GM18498 (cell line): Measurements from ENCODE around the gene DLG2.

ENCODE experiments used
- ATAC-seq: cut with Tn5 transposase; IDR thresholded peaks from one replicate; pipeline ENCODE4 v1.9.1; 2021; ENCODE audit warnings: mild to moderate bottlenecking, moderate library complexity; ENCODE audit not compliant: unreplicated experiment

DLG2 gene

GRCh38 chr11:83845797-83846196 is 1781.3 kb downstream of the DLG2 start:
- ATAC-seq = no peak

- no peak for ATAC-seq
These were observed 1786.8 kb downstream of the DLG2 start for GRCh38 chr11:83840326-83840725.

GRCh38 chr11:83836883-83837654 is 1790.1 kb downstream of the DLG2 start:
- peak; percentile 87 for ATAC-seq

- no peak for ATAC-seq
These were observed 1791.1 kb downstream of the DLG2 start for GRCh38 chr11:83836065-83836464.

- ATAC-seq = peak; percentile 86
These were observed 1791.7 kb downstream of the DLG2 start for GRCh38 chr11:83835423-83835822.

GRCh38 chr11:83831929-83832328 is 1795.2 kb downstream of the DLG2 start:
- ATAC-seq = no peak

GRCh38 chr11:83827940-83828554 is 1799.1 kb downstream of the DLG2 start:
- ATAC-seq = peak; percentile 78

GRCh38 chr11:83827520-83827919 is 1799.6 kb downstream of the DLG2 start:
- ATAC-seq = no peak

GRCh38 chr11:83826078-83826477 is 1801.1 kb downstream of the DLG2 start:
- ATAC-seq = no peak

GRCh38 chr11:83823461-83824025 is 1803.6 kb downstream of the DLG2 start:
- ATAC-seq = no peak

GRCh38 chr11:83819931-83820549 is 1807.1 kb downstream of the DLG2 start:
- peak; percentile 44 for ATAC-seq

GRCh38 chr11:83818349-83818748 is 1808.8 kb downstream of the DLG2 start:
- no peak for ATAC-seq

- ATAC-seq = no peak
These were observed 1810.5 kb downstream of the DLG2 start for GRCh38 chr11:83816572-83817187.

- ATAC-seq = no peak
These were observed 1811.4 kb downstream of the DLG2 start for GRCh38 chr11:83815736-83816135.

GRCh38 chr11:83813296-83813695 is 1813.8 kb downstream of the DLG2 start:
- no peak for ATAC-seq

GRCh38 chr11:83809274-83809673 is 1817.9 kb downstream of the DLG2 start:
- ATAC-seq = no peak

GRCh38 chr11:83801799-83802198 is 1825.3 kb downstream of the DLG2 start:
- ATAC-seq = no peak

- ATAC-seq = no peak
These were observed 1833.8 kb downstream of the DLG2 start for GRCh38 chr11:83793310-83793709.

GRCh38 chr11:83791557-83791956 is 1835.6 kb downstream of the DLG2 start:
- ATAC-seq = no peak

- no peak for ATAC-seq
These were observed 1841.2 kb downstream of the DLG2 start for GRCh38 chr11:83785942-83786341.

GRCh38 chr11:83784419-83784818 is 1842.7 kb downstream of the DLG2 start:
- no peak for ATAC-seq
